ENCODE data around the gene SELE. TPM values are rescaled to one million over a fixed set of nuclear protein-coding genes. Genes with fewer than 3 reads are reported as not detected.

Gene SELE
- total RNA-seq, 1 experiment from 2014 or later: not detected

GRCh38 chr1:169762699-169763098 lies 28.8 kb upstream of the SELE start:
- Mint-ChIP-seq H3K9me3 (peaks cover 26% of the 10 kb centered on the region), H3K36me3 (peaks cover 16% of the 10 kb centered on the region), H3K27me3 (ENCODE audit: low read depth) (no peaks in the 10 kb centered on the region; the same call in 1 of the 2 replicates), H3K4me3 (no peak overlapping the region), H3K27ac (no peak overlapping the region), H3K4me1 (peaks cover 9% of the 10 kb centered on the region; the same call in 1 of the 2 replicates)
- no peak for ATAC-seq
- CTCF ChIA-PET: no interaction called here
- POLR2A ChIA-PET: no interaction called here
- no peak for DNase-seq (ENCODE audit: low spot score)
- TF ChIP-seq NFYB (CRISPR knock-in tag; conservative IDR thresholded peaks at IDR 0.05; ENCODE audit: low read depth) (no peak), TP53 (CRISPR knock-in tag; IDR thresholded peaks at IDR 0.05) (no peak), ZNF416 (CRISPR knock-in tag; IDR thresholded peaks at IDR 0.05) (no peak), FOXK1 (CRISPR knock-in tag; IDR thresholded peaks at IDR 0.05) (no peak), FOXP1 (CRISPR knock-in tag; IDR thresholded peaks at IDR 0.05; ENCODE audit: borderline replicate concordance) (no peak), HMGA2 (CRISPR knock-in tag; IDR thresholded peaks at IDR 0.05) (no peak), JUN (CRISPR knock-in tag; IDR thresholded peaks at IDR 0.05) (no peak), JAZF1 (CRISPR knock-in tag; IDR thresholded peaks at IDR 0.05) (no peak), RELA (CRISPR knock-in tag; IDR thresholded peaks at IDR 0.05; ENCODE audit: borderline replicate concordance) (no peak), ZNF232 (CRISPR knock-in tag; IDR thresholded peaks at IDR 0.05) (no peak), GABPB1 (CRISPR knock-in tag; IDR thresholded peaks at IDR 0.05) (no peak), NFE2L1 (CRISPR knock-in tag; IDR thresholded peaks at IDR 0.05) (no peak), TEAD4 (CRISPR knock-in tag; IDR thresholded peaks at IDR 0.05) (no peak)
- TF ChIP-seq, protein P1, sequence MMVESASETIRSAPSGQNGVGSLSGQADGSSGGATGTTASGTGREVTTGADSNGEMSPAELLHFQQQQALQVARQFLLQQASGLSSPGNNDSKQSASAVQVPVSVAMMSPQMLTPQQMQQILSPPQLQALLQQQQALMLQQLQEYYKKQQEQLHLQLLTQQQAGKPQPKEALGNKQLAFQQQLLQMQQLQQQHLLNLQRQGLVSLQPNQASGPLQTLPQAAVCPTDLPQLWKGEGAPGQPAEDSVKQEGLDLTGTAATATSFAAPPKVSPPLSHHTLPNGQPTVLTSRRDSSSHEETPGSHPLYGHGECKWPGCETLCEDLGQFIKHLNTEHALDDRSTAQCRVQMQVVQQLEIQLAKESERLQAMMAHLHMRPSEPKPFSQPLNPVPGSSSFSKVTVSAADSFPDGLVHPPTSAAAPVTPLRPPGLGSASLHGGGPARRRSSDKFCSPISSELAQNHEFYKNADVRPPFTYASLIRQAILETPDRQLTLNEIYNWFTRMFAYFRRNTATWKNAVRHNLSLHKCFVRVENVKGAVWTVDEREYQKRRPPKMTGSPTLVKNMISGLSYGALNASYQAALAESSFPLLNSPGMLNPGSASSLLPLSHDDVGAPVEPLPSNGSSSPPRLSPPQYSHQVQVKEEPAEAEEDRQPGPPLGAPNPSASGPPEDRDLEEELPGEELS (CRISPR knock-in tag; IDR thresholded peaks at IDR 0.05): no peak
- TF ChIP-seq, protein P2, sequence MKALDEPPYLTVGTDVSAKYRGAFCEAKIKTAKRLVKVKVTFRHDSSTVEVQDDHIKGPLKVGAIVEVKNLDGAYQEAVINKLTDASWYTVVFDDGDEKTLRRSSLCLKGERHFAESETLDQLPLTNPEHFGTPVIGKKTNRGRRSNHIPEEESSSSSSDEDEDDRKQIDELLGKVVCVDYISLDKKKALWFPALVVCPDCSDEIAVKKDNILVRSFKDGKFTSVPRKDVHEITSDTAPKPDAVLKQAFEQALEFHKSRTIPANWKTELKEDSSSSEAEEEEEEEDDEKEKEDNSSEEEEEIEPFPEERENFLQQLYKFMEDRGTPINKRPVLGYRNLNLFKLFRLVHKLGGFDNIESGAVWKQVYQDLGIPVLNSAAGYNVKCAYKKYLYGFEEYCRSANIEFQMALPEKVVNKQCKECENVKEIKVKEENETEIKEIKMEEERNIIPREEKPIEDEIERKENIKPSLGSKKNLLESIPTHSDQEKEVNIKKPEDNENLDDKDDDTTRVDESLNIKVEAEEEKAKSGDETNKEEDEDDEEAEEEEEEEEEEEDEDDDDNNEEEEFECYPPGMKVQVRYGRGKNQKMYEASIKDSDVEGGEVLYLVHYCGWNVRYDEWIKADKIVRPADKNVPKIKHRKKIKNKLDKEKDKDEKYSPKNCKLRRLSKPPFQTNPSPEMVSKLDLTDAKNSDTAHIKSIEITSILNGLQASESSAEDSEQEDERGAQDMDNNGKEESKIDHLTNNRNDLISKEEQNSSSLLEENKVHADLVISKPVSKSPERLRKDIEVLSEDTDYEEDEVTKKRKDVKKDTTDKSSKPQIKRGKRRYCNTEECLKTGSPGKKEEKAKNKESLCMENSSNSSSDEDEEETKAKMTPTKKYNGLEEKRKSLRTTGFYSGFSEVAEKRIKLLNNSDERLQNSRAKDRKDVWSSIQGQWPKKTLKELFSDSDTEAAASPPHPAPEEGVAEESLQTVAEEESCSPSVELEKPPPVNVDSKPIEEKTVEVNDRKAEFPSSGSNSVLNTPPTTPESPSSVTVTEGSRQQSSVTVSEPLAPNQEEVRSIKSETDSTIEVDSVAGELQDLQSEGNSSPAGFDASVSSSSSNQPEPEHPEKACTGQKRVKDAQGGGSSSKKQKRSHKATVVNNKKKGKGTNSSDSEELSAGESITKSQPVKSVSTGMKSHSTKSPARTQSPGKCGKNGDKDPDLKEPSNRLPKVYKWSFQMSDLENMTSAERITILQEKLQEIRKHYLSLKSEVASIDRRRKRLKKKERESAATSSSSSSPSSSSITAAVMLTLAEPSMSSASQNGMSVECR (CRISPR knock-in tag; IDR thresholded peaks at IDR 0.05; ENCODE audit: borderline replicate concordance): no peak
- TF ChIP-seq, protein P3, sequence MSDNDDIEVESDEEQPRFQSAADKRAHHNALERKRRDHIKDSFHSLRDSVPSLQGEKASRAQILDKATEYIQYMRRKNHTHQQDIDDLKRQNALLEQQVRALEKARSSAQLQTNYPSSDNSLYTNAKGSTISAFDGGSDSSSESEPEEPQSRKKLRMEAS (CRISPR knock-in tag; IDR thresholded peaks at IDR 0.05): no peak

- CTCF ChIA-PET: no interaction called here
- no peak for DNase-seq (ENCODE audit: low spot score)
- H3K36me3 Mint-ChIP-seq: peaks cover 16% of the 10 kb centered on the region
- no peak overlapping the region for H3K4me3 Mint-ChIP-seq
- no peak overlapping the region for H3K27ac Mint-ChIP-seq
- no peaks in the 10 kb centered on the region; the same call in 1 of the 2 replicates for H3K27me3 Mint-ChIP-seq (ENCODE audit: low read depth)
- no peak for ATAC-seq
- TF ChIP-seq NR1H2 (CRISPR knock-in tag; IDR thresholded peaks at IDR 0.05): no peak
- TF ChIP-seq KAT7 (CRISPR knock-in tag; IDR thresholded peaks at IDR 0.05; ENCODE audit: borderline replicate concordance): no peak
- TF ChIP-seq SMAD3 (CRISPR knock-in tag; IDR thresholded peaks at IDR 0.05; ENCODE audit: borderline replicate concordance): no peak
- TF ChIP-seq RORB (CRISPR knock-in tag; IDR thresholded peaks at IDR 0.05): no peak
- no peak for TF ChIP-seq ESRRA (CRISPR knock-in tag; IDR thresholded peaks at IDR 0.05; ENCODE audit: borderline replicate concordance)
- no peak for TF ChIP-seq GTF2I (CRISPR knock-in tag; conservative IDR thresholded peaks at IDR 0.05)
- peaks cover 6% of the 10 kb centered on the region; the same call in 1 of the 2 replicates for H3K4me1 Mint-ChIP-seq
- peaks cover 27% of the 10 kb centered on the region for H3K9me3 Mint-ChIP-seq
- POLR2A ChIA-PET: no interaction called here
Observed at GRCh38 chr1:169759038-169759437, 25.2 kb upstream of the SELE start.
